Activated effector memory CD4-positive, alpha-beta T cell treated with anti-CD3 and anti-CD28 coated beads, Interleukin-2, amount 50 U/mL, for 16 hours (primary cell): Measurements from ENCODE around the gene CD276.
A peak's percentile ranks its signal among the peaks of the same experiment; 100 is the strongest.
"Not testable (repeated sequence)": the region's sequence is repeated elsewhere in the genome, so short reads cannot be mapped to it uniquely, and the experiment has no call there.

ENCODE experiments used
- DNase-seq: peaks from one replicate; pipeline ENCODE4 v3.0.0-alpha.2; 2020

CD276 gene

DNA sequence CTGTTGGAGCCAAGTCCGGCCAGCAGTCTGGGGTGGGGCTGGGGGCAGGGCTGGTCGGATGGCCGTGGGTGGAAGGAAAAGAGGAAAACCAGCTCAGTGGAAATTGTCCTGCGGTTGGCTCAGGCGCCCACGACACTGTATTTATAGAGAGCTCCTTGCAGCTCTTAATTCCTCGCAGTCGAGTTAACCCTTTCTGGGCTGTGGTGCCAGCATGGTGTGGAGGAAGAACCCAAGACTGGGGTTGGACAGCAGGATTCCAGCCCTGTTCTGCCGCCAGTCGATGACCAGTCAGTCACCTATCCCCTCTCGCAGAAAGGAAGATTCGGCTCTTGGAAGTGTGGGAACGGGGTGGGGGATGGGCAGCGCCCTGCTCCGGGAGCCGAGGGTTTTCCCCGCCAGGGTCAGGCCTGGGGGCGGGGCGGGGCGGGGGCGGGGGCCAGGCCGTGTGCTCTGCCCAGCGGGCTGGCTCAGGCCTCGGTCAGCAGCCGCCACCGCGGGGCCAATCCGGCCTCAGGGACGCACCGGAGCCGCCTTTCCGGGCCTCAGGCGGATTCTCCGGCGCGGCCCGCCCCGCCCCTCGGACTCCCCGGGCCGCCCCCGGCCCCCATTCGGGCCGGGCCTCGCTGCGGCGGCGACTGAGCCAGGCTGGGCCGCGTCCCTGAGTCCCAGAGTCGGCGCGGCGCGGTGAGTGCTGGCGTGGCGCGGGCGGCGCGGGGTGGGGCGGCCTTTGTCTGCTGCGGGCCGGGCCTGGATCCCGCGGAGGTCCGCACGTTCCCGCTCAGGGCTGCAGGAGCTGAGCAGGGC lies at the start of gene CD276:
Gene CD276 (plus strand): TSS at position 607 of the 804 bp plus-strand sequence. CDS start 15,257 bp downstream, outside the sequence.
- no peak for DNase-seq

DNA sequence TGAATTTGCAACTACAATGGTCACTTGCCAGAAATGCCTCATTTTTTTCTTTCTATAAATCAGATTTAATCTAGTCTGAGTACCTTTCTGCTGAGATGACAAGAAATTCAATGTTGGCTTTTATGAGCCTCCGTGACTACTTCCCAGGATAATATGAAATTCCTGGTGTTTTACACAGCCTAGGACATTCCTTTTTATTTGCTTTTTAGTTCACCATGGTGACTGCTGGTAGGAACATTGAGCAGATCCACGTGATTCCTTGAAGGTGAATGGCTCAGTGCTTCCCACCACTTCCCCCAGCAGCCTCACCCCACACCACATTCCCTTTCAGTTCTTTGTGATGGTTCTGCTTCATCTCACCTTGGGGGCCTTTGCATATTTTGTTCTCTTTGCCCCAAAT lies 46.7 kb upstream of the CD276 start:
- DNase-seq, result no peak

DNA sequence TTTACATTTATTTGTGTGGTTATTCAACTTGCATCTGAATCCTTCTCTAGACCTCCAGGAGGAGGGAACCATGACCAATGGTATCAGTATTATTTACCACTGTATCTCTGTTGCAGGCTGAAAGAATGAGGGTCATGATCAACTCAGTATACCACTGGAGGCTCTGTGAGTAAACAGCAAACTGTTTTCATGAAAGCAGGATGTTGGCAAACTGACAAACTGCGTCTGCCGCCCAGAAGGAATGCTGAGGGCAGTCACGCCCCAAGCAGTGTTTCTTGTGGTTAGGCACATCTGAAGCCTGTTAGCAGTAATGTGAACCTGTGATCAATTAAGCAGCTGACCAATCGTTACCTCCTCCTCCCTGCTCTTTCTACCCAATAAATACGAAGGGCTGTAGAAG lies 44.7 kb upstream of the CD276 start:
- DNase-seq, result not testable (repeated sequence)

DNA sequence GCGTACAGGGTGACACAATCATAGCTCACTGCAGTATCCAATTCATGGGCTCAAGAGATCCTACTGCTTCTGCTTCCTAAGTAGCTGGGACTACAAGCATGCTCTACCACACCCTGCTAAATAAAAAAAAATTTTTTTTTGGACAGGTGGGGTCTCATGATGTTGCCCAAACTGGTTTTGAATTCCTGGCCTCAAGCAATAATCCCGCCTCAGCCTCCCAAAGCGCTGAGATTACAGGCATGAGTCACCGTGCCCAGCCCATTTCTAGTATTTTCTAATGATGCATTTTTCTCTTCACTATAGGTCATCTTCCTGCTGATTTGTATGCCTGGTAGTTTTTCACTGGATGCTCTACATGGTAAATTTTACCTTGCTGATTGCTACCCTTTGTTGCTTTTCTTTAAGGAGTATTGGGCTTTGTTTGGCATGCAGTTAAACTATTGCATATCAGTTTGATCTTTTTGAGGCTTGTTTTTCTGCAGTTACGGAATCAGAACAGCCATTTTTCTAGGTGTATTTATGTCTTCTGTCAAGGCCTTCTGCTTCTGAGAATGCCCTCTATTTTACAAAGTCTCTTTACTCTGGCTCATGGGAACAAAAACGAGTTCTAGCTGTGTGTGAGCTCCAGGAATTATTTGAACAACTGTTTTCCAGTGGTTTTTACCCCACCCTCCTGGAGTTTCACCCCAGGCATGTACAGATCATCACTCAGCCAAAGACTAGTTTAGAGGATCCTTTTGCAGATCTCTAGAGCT lies 36.7 kb upstream of the CD276 start:
- no peak for DNase-seq

DNA sequence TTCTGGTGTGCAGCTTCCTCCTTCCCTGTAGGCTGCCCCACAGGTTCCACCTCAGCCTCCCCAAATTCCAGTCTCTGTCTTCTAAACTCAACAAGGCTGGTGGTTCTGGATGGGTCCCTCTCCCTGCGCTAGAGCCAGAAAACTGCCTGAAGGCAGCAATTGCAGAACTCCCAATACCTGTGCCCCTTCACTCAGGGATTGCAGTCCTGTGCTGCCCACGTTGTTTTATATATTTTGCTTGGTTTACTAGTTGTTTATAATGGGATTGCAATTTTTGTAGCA lies 36.2 kb upstream of the CD276 start:
- DNase-seq, result no peak

DNA sequence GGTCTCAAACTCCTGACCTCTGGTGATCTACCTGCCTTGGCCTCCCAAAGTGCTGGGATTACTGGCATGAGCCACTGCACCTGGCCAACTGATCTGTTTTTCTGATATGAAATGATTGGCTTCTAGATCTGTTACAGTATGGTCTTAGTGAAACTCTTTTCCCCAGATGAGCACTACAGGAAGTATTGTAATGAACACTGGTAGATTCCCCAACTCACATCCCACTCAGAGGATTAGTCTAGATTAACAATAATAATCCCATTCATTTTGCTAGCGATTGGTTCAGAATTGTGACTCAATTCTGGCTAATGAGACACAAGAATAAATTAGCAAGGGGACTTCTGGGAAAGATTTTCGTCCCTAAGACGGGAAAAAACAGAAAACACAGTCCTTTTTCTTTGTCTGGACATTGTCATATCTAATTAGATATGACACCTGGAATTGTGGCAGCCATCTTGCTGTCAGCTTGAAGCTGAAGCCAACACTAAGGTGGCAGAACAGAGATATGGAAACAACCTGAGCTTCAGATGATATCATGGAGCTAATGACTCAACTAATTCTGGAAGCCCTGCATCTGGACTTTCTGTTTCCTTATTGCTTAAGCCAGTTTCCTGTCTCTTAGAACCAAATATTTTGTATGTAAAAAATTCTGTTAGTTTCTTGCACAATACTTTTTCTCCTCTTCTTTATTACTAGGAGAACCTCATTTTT lies 33.6 kb upstream of the CD276 start:
- no peak for DNase-seq

DNA sequence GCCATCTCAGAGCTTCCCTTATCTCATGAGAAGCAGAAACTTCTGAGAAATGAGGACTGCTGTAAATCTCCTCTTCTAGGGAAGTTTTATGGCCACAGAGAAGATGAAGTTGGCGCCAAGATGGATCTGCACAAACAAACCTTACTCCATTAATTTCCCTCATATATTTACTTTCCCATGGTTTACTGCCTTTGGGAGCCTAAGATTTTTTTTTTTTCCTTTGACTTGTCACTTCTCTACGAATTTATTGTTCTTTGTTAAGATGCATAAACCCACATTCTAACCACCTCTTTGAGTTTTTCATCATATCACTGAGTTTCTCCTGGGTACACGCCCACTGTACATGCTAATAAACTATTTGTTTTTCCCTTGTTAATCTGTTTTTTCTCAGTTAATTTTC lies 29.5 kb upstream of the CD276 start:
- DNase-seq, result no peak

DNA sequence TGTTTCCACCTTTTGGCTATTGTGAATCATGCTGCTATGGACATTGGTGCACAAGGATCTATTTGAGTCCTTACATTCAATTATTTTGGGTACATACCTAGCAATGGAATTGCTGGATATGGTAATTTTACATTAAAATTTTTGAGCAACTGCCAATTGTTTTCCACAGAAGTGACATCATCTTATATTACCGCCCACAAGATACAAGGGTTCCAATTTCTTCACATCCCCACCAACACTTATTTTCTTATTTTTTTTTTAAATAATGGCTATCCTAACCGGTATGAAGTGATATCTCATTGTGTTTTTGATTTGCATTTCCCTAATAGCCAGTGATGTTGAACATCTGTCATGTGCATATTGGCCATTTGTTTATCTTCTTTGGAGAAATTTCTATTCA lies 28.5 kb upstream of the CD276 start:
- DNase-seq, result no peak

DNA sequence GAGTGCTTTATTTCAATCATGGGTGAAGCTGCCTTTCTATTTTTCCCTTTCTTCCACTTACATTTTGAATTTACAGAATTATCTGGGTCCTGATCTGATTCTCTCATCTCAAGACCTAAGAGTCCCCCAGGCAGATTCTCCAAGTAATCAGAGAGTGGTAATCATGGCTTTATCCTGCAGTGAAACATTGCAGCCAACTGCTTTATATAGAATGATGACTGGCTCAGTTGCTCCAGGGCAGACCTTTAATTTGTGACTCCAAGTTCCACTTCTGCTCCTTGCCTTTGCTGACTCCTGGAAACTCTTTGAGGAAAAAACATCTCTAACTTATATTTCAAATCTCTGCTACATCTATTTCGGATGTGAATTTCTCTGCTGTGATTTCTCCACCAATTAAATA lies 25.5 kb upstream of the CD276 start:
- no peak for DNase-seq

DNA sequence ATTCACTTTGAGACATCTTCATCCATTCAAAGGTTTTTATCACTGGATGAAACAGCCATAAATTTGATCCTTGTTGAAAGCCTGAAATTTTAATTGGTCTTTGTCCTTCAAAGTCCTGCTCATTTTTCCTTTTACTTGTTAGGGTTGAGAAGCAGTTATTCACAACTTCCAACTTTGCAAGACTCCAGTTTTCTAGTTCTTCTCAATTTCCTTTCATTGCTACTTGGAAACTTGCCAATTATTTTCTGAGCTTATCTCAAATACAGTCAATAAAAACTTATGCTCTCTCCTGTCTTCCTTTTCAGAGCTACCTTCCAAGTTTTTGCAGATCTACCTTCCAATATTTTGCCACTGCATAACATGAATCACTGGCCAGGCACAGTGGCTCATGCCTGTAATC lies 23.7 kb upstream of the CD276 start:
- DNase-seq, result no peak

DNA sequence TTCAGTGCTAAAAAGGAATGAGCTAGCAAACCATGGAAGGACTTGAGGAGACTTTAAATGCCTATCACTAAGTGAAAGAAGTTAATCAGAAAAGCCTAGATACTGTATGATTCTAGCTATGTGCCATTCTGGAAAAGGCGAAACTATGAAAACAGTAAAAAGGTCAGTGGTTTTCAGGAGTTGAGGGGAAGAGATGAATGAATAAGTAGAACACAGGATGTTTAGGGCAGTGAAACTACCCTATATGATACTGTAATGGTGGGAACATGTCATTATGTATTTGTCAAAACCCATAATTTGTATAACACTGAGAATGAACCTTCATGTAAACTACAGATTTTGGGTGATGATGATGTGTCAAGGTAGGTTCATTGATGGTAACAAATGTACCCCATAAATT lies 9.6 kb upstream of the CD276 start:
- DNase-seq, result no peak

DNA sequence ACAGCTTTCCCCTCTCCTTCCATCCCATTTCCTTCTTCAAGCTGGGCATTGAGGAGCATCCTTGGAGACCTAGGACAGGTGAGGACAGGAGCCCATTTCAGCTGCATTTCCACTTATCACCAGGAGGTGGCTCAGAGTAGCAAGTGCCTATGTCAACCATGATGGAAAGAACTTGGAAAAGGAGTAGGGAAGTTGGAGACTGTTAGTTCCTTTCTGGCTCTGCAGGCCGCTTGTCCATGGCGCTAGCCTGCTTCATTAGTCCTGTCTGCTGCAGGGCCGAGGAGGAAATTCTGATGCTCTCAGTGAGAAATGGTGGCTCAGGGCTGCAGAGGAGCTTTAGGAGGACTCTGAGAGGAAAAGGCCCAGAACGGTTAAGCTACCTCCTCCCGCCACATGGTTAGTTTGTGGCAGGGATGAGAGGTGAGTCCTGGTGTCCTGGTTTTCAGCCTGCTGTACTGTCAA lies 7.0 kb upstream of the CD276 start:
- DNase-seq, result peak; percentile 79

DNA sequence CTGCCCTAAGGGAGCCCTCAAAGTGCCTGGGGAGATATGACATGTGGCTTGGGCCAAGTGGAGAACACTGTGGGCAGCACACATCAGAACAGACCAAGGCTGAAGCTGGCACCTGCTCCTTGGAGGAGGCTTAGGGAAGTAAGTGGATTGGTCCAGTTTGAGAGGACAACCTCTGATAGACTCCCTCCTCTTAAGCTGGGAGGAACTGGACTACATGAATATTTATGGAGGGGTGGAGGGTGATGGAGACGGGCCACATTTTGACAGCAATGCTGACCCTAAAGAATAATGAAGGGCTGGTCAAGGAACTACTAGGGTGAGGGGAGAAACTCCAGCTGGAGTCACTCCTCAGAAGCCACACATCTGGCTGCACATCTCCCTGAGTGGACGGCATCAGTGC lies 6.5 kb upstream of the CD276 start:
- no peak for DNase-seq

DNA sequence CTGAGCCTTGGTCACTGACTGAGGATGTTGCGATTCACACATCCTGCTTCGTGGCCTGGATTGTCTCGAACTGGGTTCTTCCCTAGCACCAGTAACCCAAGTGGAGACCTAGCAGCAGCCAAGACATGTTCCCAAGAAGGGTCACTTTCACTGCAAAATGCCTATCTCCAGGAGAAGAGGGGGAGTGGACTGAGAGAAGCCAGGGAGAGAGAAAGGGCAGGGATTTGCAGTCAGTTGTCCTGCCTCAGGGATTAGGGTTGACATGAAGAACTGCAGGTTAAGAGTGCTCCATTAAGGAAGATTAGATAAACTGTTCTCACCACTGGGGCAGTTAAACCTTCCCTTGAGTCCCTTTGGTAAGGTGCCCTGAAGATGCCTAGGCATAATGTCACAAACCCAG lies 5.7 kb upstream of the CD276 start:
- DNase-seq, result no peak

DNA sequence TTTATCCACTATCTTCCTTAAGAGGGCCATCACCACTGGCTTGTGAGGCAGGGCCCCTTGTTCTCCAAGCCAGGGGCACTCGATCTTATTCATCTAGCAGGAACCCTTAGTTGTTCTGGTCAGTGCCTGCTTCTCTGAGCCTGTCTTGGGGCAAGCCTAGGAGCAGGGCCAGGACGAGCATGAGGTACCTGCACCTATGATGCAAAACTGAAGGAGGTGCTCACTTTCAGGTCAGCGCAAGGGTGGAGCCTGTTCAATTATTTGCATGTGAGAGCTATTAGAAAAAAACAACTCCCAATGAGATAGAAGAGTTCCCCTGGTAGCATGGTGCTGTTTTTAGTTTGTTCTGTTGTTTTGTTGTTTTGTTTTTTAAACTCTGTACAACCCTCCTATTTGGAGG lies 5.0 kb upstream of the CD276 start:
- no peak for DNase-seq

DNA sequence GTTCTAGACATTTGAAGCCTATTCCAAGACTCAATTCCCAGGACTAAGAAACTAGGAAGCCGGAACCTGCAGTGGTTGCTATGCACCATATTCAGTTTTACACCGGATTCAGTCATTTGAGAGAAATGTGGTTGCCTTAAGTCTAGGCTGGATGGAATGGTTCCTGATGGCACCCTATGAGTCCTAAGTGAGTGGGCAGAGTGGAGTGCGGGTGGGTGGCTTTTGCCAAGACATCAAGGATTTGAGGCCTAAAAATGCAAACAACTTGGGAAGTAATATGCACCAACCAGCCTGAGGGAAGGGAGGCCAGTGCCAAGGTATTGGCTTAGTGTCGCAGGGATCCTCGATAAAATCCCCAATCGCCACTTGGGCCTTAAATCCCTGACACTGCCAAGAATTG lies 4.2 kb upstream of the CD276 start:
- no peak for DNase-seq

DNA sequence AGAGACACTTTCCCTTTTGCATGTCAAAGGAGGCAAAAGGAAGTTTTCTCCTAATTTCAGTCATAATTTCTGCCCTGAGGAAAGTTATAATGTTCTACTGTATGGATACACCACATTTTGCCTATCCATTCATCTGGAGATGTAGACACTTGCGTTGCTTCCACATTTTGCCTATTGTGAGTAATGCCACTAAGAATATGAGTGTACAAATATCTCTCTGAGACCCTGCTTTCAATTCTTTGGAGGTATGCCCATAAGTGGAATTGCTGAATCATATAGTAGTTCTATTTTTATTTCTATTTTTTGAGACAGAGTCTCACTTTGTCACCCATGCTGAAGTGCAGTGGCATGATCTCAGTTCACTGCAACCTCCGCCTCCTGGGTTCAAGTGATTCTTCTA lies 3.6 kb upstream of the CD276 start:
- no peak for DNase-seq

DNA sequence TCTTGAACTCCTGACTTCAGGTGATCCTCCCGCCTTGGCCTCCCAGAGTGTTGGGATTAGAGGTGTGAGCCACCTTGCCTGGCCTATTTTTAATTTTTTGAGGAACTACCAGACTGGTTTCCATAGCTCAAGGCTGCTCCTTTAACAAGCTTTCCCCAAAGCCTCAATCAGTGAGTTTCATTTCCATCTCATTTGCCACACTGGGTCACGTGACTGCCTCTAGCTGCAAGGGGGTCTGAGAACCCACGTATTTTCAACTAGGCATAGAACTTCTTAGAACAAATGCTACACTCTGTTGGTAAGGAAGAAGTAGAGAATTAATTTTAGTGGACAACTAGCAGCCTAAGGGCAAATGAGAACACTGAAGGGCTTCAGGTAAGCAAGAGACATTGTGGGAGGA lies 3.1 kb upstream of the CD276 start:
- DNase-seq, result no peak

DNA sequence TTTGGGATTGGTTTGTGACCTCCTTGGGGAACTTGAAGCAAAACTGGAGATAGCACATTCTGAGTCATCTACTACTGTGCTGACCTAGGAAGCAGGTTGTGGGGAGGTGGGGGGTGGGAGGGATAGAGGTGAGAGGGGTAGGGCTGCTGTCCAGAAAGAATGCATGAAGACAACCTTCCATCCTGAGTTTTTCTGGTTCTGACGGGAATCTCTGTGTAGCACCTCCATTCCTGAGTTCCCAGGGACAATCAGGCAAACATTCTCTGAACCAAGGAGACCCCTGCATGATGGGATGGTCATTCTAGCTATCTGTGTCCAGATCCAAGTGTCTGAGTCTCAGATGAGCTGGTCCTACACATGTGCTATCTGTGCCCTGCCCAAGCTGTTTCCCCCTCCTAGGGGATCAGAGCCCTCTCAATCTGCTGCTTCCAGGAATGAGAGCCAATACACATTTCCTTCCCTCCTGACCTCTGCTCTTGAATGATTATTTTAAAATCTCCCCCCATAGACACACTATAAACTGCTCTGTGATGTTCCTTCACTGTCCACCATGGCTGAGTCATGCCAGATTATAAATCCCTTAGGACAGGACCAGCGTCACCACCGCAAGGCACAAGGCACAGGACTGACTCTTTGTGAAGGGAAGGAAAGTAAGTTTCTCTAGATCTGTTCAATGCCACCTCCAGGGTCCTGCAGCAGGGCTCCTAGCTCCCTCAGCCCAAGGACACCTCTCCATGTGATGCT lies 2.2 kb upstream of the CD276 start:
- no peak for DNase-seq

DNA sequence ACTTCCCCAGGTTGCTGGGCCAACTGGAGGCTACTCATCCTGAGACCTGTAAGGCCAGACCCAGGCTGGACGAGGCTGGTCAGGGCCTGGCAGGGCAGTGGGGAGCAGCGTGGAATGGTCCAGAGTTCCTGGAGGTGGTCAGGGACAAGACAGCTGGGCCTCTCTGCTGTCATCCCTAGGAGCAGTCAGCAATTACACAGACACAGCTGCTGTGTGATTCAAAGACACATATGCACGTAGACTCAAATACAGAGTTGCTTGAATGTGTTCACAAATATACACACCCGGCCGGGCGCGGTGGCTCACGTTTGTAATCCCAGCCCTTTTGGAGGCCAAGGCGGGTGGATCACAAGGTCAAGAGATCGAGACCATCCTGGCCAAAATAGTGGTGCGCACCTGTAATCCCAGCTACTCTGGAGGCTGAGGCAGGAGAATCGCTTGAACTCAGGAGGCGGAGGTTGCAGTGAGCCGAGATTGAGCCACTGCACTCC lies 1.5 kb upstream of the CD276 start:
- DNase-seq, result no peak

DNA sequence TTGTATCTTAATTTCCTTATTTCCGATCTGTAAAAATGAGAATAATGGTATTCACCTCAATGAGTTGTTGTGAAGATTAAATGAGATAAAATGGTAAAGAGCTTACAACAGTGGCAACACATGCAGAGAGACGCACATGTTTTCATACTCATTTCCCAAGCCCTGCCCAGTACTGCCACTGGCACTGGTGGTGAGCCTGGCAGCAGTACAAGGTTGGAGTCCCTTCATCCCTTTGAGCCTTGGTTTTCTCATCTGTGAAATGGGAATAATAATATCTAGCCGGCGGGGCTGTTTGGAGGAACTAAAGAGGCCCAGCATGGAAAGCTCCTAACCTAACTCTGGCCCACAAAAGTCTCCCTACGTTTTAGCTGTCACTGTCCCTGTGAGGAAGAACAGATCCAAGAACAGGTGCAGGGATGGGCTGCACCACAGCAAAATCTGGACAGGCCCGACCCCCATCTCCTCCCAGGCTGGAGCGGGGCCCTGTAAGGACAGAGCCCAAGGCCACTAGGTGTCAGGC lies 866 bp upstream of the CD276 start:
- DNase-seq, result no peak

DNA sequence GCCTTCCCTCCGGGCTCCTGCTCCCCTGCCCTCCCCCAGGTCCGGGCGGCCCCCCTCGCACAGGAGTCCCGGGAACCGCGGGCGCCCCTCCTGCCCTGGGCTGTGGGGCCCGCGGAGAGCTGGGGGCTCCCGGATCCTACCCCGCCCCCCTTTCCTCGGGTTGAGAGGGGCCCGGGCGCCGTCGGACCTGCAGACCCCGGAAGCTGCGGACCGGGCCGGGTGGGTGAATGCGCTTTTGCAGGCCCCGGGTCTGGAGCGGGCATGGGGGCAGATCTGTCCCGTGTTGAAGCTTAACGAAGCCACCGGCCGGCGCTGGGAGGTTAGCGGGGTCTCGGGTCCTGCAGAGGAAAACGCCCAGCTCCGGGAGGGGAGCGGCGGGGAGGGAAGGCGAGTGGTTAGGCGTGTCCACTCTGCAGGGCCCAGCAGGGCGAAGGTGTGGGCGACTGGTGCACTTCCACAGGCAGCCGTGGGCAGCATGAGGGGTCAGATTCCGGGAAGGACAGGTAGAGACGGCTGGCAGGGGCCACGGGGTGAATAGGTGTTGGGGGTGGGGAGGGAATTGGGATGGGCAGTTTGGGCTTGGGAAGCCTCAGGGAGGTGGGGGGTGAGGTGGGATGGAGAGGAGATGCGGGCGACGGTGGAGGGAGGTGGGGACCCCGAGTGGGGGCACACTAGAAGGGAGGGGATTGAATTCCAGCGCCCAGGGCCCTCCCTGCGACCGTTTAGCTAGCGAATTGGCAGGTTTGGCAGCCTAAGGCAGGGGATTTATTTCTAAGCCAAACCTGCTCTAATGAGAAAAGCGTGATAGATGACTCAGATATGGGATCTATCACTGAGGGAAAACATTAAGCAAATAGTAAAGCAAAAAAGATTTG lies 635 bp downstream of the CD276 start:
- no peak for DNase-seq
